Astrocyte (in vitro differentiated cells and primary cell): ENCODE results near the gene RAB37. TPM values are rescaled to one million over a fixed set of nuclear protein-coding genes. Genes with fewer than 3 reads are reported as not detected.

ENCODE experiments used
- DNase-seq: peaks from one replicate; pipeline ENCODE4 v3.0.0-alpha.2; 2010; ENCODE audit warnings: low read depth
- FAIRE-seq: peaks from 2 replicates; lab custom pipeline; 2011; peaks lifted over from hg19 to GRCh38; lab: Jason Lieb, UNC
- H2AFZ ChIP-seq: 2 replicates; pipeline ENCODE4 v1.6.0; 2012; ENCODE audit warnings: low read depth, low read length, inconsistent platforms
- H3K27ac ChIP-seq: 2 replicates; pipeline ENCODE4 v1.5.1; 2011; ENCODE audit warnings: low read depth, low read length, inconsistent platforms
- H3K27me3 ChIP-seq: 2 replicates; pipeline ENCODE4 v1.6.0; 2011; ENCODE audit warnings: low read length, inconsistent platforms; ENCODE audit not compliant: insufficient read depth
- H3K36me3 ChIP-seq: 2 replicates; pipeline ENCODE4 v1.5.1; 2011; ENCODE audit warnings: low read length, inconsistent platforms; ENCODE audit not compliant: insufficient read depth
- H3K4me1 ChIP-seq: 2 replicates; pipeline ENCODE4 v1.5.1; 2011; ENCODE audit warnings: low read length, inconsistent platforms; ENCODE audit not compliant: insufficient read depth
- H3K4me2 ChIP-seq: 2 replicates; pipeline ENCODE4 v1.6.0; 2012; ENCODE audit warnings: low read length, inconsistent platforms
- H3K4me3 ChIP-seq: 2 replicates; pipeline ENCODE4 v1.5.1; 2011; ENCODE audit warnings: low read depth, mild to moderate bottlenecking, low read length, inconsistent platforms; ENCODE audit not compliant: insufficient read depth
- H3K79me2 ChIP-seq: 2 replicates; pipeline ENCODE4 v1.6.0; 2012; ENCODE audit warnings: mild to moderate bottlenecking, low read length, inconsistent platforms; ENCODE audit not compliant: insufficient read depth
- H3K9ac ChIP-seq: 2 replicates; pipeline ENCODE4 v1.6.0; 2012; ENCODE audit warnings: mild to moderate bottlenecking, low read length, inconsistent platforms
- H3K9me3 ChIP-seq: 2 replicates; pipeline ENCODE4 v1.5.1; 2012; ENCODE audit warnings: low read depth, mild to moderate bottlenecking, low read length, inconsistent platforms; ENCODE audit not compliant: insufficient read depth
- H4K20me1 ChIP-seq: 2 replicates; pipeline ENCODE4 v1.6.0; 2012; ENCODE audit warnings: low read length, inconsistent platforms; ENCODE audit not compliant: insufficient read depth
- H3K27ac Mint-ChIP-seq: one replicate; pipeline ENCODE4 v1.8.0; 2021; ENCODE audit warnings: mild to moderate bottlenecking, mixed read lengths; ENCODE audit not compliant: unreplicated experiment
- H3K27me3 Mint-ChIP-seq: one replicate; pipeline ENCODE4 v1.8.0; 2021; ENCODE audit warnings: low read depth, mixed read lengths; ENCODE audit not compliant: unreplicated experiment
- H3K36me3 Mint-ChIP-seq: one replicate; pipeline ENCODE4 v1.8.0; 2021; ENCODE audit warnings: low read depth, mixed read lengths; ENCODE audit not compliant: unreplicated experiment
- H3K4me1 Mint-ChIP-seq: one replicate; pipeline ENCODE4 v1.8.0; 2021; ENCODE audit warnings: low read depth, mixed read lengths; ENCODE audit not compliant: unreplicated experiment
- H3K4me3 Mint-ChIP-seq: one replicate; pipeline ENCODE4 v1.8.0; 2021; ENCODE audit warnings: mild to moderate bottlenecking, moderate library complexity, mixed read lengths; ENCODE audit not compliant: unreplicated experiment
- H3K9me3 Mint-ChIP-seq: one replicate; pipeline ENCODE4 v1.8.0; 2021; ENCODE audit warnings: mild to moderate bottlenecking, mixed read lengths; ENCODE audit not compliant: unreplicated experiment
- CTCF ChIP-seq: IDR thresholded peaks from 2 replicates; pipeline ENCODE4 v1.5.1; 2011; ENCODE audit warnings: low read depth, mild to moderate bottlenecking, inconsistent platforms, low read length, moderate library complexity; ENCODE audit not compliant: insufficient read depth
- EZH2 ChIP-seq: IDR thresholded peaks from 2 replicates; pipeline ENCODE4 v1.6.1; 2012; ENCODE audit warnings: mild to moderate bottlenecking, low read length, inconsistent platforms; ENCODE audit not compliant: insufficient read depth
- total RNA-seq: library from RNA; stranded (reverse); gene quantifications from 2 replicates; pipeline ENCODE4 v1.2.1, GENCODE V29; 2021

Gene RAB37
- total RNA-seq, 1 donor from 2014 or later = 0.77 TPM

GRCh38 chr17:74750039-74750326, 12.9 kb downstream of the RAB37 start:
- DNase-seq (no peak), FAIRE-seq (no peak)
- Histone ChIP-seq H3K9me3 (no peaks in the 10 kb centered on the region), H3K36me3 (no peaks in the 10 kb centered on the region), H3K4me3 (peak overlapping the region; percentile 62), H4K20me1 (peaks cover 25% of the 10 kb centered on the region), H3K27ac (no peak overlapping the region), H3K4me1 (peaks cover 12% of the 10 kb centered on the region), H3K9ac (peak overlapping the region; percentile 57), H3K4me2 (peak overlapping the region; percentile 84), H3K27me3 (no peaks in the 10 kb centered on the region), H3K79me2 (peaks cover 35% of the 10 kb centered on the region), H2AFZ (peak overlapping the region; percentile 65)
- Mint-ChIP-seq H3K9me3 (no peaks in the 10 kb centered on the region), H3K4me1 (peaks cover 21% of the 10 kb centered on the region), H3K4me3 (peak overlapping the region; percentile 92), H3K27me3 (no peaks in the 10 kb centered on the region), H3K36me3 (peaks cover 5% of the 10 kb centered on the region), H3K27ac (peak overlapping the region; percentile 72)
- TF ChIP-seq EZH2 = peak; percentile 2
- TF ChIP-seq CTCF = no peak

DNA sequence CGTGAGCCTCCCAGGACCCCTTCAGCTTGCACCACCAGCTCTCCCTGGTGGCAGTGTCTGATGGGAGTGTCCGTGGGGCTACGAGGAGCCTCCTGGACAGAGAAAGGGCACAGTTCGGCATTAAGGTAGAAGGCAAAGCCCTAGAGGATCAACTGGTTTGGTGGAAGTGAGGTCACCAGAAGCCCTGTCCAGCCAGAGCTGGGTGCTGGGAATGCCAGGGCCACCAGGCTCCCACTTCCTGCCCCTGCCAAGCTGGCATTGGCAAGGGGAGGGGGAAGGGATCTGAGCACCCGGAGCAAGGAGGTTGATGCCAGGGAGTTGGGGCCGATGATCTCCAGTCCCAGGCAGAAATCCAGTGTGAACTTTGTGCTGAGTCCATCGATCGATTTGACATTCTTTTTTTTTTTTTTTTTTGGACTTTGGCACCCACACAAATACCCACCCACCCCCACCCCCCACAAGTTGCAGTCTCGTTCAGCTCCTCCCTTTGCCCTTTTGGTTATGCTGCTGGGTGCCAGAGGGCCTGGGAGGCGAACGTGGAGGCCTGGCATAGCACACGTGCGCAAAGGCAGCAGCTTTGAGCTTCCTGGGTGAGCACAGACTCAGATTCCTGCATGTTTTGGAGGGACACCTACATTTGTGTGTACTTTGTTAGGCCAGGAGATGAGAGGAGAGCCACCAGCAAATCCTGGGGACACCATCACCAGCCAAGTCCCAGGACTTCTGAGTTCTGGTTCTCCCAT, 13.4 kb downstream of the RAB37 start:
- DNase-seq (no peak), FAIRE-seq (no peak)
- Histone ChIP-seq H2AFZ (peak overlapping the region; percentile 65), H3K79me2 (peaks cover 35% of the 10 kb centered on the region), H4K20me1 (peaks cover 30% of the 10 kb centered on the region), H3K4me1 (peaks cover 12% of the 10 kb centered on the region), H3K9ac (peak overlapping the region; percentile 57), H3K9me3 (no peaks in the 10 kb centered on the region), H3K4me2 (peak overlapping the region; percentile 84), H3K27ac (no peak overlapping the region), H3K27me3 (no peaks in the 10 kb centered on the region), H3K4me3 (peak overlapping the region; percentile 62), H3K36me3 (no peaks in the 10 kb centered on the region)
- Mint-ChIP-seq H3K27me3 (no peaks in the 10 kb centered on the region), H3K4me3 (peak overlapping the region; percentile 92), H3K9me3 (no peaks in the 10 kb centered on the region), H3K4me1 (peaks cover 21% of the 10 kb centered on the region), H3K36me3 (peaks cover 5% of the 10 kb centered on the region), H3K27ac (no peak overlapping the region)
- TF ChIP-seq EZH2 (no peak), CTCF (no peak)

- DNase-seq = no peak
- no peak overlapping the region for H3K9ac ChIP-seq
- no peaks in the 10 kb centered on the region for H3K9me3 ChIP-seq
- no peaks in the 10 kb centered on the region for H3K9me3 Mint-ChIP-seq
- H3K4me3 Mint-ChIP-seq = peak overlapping the region; percentile 66
- H3K27ac ChIP-seq = no peak overlapping the region
- TF ChIP-seq EZH2 = no peak
- TF ChIP-seq CTCF = no peak
- peaks cover 35% of the 10 kb centered on the region for H3K79me2 ChIP-seq
- no peak for FAIRE-seq
- H3K27ac Mint-ChIP-seq = no peak overlapping the region
- no peaks in the 10 kb centered on the region for H3K36me3 ChIP-seq
- no peaks in the 10 kb centered on the region for H3K27me3 ChIP-seq
- peaks cover 5% of the 10 kb centered on the region for H3K36me3 Mint-ChIP-seq
- no peaks in the 10 kb centered on the region for H3K27me3 Mint-ChIP-seq
- H3K4me2 ChIP-seq = no peak overlapping the region
- peaks cover 42% of the 10 kb centered on the region for H4K20me1 ChIP-seq
- H3K4me1 ChIP-seq = peaks cover 12% of the 10 kb centered on the region
- peaks cover 13% of the 10 kb centered on the region for H3K4me1 Mint-ChIP-seq
- no peak overlapping the region for H2AFZ ChIP-seq
- no peak overlapping the region for H3K4me3 ChIP-seq
Measured at GRCh38 chr17:74752415-74752814, 15.4 kb downstream of the RAB37 start.
